ENCODE data around the gene DMBT1.

DNA sequence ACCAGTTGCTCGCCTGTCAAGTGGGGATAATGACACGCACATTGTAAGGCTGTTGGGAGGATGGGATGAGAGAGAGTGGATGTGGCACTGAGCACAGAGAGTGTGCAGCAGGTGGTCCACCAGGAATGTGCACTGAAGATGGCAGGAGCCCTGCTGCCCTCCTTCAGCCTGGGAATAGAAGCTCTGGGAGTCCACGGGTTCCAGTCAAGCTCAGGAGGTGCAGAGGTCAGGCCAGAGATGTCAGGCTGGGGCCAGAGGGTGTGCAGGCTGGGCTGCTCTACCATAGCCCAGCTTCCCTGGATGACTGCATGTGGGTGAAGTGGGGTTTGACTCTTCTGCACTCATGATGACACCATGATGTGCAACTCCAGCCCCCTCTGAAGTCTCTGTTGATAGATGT, 80.4 kb downstream of the DMBT1 start:
- TF ChIP-seq CTCF (IDR thresholded peaks at IDR 0.05) (no peak), POLR2A (IDR thresholded peaks at IDR 0.05) (no peak)
